Measurements from ENCODE around the gene GPC6. TPM values are rescaled to one million over a fixed set of nuclear protein-coding genes. Genes with fewer than 3 reads are reported as not detected.

Gene GPC6
- total RNA-seq, 1 donor from 2014 or later, result 18.7 TPM

DNA sequence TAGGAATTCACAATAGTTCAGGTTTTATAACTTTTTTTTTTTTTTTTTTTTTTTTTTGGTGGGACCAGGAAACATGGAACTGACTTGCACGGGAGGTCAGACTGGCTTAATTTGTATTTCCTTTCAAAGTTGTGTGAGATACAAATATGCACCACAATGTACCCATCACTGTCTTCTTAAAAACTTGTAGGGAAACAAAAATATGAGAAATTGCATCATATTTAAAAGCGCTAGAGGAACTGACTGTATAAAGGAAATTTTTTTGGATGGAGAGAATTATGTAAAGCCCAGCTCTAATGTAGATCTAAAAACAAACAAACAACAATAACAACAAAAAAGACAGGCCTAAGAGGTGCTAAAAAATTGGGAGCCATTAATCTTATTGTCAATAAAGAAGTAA lies 1006.3 kb downstream of the GPC6 start:
- no peak for DNase-seq (ENCODE audit: low read depth)

DNA sequence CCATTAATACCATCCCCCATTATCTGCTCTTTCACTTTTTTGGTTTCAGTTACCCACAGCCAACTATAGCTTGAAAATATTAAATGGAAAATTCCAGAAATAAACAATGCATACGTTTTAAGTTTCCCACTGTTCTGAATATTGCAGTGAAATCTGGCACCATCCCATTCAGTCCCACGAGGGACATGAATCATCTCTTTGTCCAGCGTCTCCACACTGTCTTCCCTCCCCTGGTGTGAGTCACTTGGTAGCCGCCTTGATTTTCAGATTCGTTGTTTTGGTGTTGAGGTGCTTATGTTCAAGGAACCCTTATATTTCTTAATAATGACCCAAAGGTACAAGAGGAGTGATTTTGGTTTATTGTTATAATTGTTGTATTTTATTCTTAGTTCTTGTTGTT lies 1006.8 kb downstream of the GPC6 start:
- no peak overlapping the region for H3K4me3 ChIP-seq (ENCODE audit: low read depth, low read length)
- peak; percentile 69 for DNase-seq (ENCODE audit: low read depth)
- TF ChIP-seq, protein P1, sequence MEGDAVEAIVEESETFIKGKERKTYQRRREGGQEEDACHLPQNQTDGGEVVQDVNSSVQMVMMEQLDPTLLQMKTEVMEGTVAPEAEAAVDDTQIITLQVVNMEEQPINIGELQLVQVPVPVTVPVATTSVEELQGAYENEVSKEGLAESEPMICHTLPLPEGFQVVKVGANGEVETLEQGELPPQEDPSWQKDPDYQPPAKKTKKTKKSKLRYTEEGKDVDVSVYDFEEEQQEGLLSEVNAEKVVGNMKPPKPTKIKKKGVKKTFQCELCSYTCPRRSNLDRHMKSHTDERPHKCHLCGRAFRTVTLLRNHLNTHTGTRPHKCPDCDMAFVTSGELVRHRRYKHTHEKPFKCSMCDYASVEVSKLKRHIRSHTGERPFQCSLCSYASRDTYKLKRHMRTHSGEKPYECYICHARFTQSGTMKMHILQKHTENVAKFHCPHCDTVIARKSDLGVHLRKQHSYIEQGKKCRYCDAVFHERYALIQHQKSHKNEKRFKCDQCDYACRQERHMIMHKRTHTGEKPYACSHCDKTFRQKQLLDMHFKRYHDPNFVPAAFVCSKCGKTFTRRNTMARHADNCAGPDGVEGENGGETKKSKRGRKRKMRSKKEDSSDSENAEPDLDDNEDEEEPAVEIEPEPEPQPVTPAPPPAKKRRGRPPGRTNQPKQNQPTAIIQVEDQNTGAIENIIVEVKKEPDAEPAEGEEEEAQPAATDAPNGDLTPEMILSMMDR (conservative IDR thresholded peaks at IDR 0.05; ENCODE audit: low read depth, low read length), result no peak

More for the DNA sequence above, 1006.3 kb downstream of the GPC6 start:
- no peak overlapping the region for H3K4me3 ChIP-seq (ENCODE audit: low read depth, low read length)
- TF ChIP-seq, protein P1 (conservative IDR thresholded peaks at IDR 0.05; ENCODE audit: low read depth, low read length), result no peak

DNA sequence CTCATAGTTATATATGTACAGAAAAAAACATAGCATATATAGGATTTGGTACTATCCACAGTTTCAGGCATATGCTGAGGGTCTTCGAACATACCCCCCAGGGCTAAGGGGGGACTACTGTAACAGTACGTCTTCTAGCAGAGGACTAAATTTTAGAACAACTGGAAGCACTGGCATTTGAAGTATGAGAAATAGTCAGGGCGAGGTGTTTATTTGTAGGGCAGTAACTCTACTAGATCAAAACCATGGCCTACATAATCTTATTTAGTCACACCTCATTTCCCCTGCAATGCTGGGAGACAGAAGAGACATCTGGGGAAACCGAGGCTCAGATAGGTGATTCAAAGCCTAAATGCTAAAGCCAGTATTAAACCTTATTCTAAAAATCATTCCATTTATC lies 1007.2 kb downstream of the GPC6 start:
- DNase-seq (ENCODE audit: low read depth), result no peak
- H3K4me3 ChIP-seq (ENCODE audit: low read depth, low read length), result no peak overlapping the region
- TF ChIP-seq, protein P1 (conservative IDR thresholded peaks at IDR 0.05; ENCODE audit: low read depth, low read length), result no peak

DNA sequence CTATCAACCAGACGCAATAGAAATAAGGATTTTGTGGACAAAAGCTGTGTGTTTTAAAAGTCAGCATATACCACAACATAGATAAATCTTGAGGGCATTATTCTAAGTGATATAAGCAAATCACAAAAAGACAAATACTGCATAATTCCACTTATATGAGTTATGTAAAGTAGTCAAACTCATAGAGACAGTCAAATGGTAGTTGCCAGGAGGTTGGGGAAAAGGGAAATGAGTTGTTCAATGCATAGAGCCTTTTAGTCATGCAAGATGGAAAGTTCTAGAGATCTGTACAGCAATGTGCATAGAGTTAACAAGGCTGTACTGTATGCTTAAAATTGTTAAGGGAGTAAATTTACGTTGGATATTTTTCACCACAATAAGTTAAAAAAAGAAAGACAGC lies 1008.1 kb downstream of the GPC6 start:
- TF ChIP-seq, protein P1 (conservative IDR thresholded peaks at IDR 0.05; ENCODE audit: low read depth, low read length), result no peak
- DNase-seq (ENCODE audit: low read depth), result no peak

DNA sequence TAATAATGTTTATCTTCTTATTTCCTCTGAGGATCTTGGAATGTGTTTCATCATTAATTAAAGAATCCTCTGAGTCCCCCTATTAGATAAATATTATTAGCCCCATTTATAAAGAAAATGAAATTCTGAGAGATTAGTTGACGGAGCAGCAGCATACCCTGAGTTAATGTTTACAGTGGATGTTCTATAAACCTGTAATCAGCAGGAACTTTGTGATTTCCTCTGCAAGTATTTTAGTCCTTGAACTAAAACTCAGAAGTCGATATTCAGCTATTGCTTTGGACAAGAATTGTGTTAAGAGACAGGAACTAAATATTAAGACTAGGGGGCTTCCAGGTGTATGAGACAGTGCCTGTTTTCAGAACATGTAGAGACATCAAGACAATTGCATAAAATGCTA lies 1009.5 kb downstream of the GPC6 start:
- H3K4me3 ChIP-seq (ENCODE audit: low read depth, low read length), result peak overlapping the region; percentile 19
- DNase-seq (ENCODE audit: low read depth), result no peak
- TF ChIP-seq, protein P1 (conservative IDR thresholded peaks at IDR 0.05; ENCODE audit: low read depth, low read length), result no peak

More for the DNA sequence above, 1008.1 kb downstream of the GPC6 start:
- no peak overlapping the region for H3K4me3 ChIP-seq (ENCODE audit: low read depth, low read length)

DNA sequence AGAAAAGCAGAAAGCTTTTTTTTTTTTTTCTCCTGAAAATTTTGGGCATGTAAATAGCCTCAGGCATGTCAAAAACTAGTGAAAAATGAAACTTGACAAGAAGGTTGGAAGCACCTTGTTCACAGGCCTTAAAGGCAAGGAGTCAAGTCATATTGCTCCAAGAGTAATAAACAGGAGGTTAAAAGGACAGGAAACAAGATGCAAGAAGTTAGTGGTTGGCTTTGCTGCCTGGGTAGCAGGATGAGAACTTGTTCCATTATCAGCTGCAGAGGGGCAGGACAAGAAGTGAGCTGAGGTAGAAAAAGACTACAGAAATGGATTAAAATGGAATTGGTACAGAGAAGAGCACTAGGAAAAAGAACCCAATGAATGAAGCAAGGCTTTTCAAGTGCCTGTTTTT lies 1010.3 kb downstream of the GPC6 start:
- H3K4me3 ChIP-seq (ENCODE audit: low read depth, low read length), result no peak overlapping the region
- no peak for DNase-seq (ENCODE audit: low read depth)
- TF ChIP-seq, protein P1 (conservative IDR thresholded peaks at IDR 0.05; ENCODE audit: low read depth, low read length), result no peak

DNA sequence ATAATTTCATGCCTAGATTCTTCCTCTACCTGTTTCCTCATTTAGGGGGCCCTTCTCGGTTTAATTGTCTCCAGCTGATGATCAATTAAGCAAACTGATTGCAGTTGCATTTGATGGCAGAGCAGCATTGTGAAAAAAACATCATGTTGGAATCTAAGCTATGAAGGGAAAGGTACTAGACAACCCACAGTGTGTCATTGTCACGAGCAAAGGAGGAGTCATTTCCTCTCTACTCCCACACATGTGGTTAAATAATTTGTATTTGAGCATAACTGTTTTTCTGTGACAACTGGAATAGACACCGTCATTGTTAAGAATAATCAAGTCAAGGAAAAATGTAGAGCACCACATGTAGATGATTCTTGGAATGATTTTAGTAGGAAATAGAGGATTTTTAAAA lies 1012.5 kb downstream of the GPC6 start:
- H3K4me3 ChIP-seq (ENCODE audit: low read depth, low read length), result no peak overlapping the region
- DNase-seq (ENCODE audit: low read depth), result peak; percentile 59
- TF ChIP-seq, protein P1 (conservative IDR thresholded peaks at IDR 0.05; ENCODE audit: low read depth, low read length), result no peak

Data from epithelial cell of proximal tubule (primary cell).